GM21717 (cell line): Measurements from ENCODE around the gene ABCA7.

Experiments used
- ATAC-seq: cut with Tn5 transposase; IDR thresholded peaks from one replicate; pipeline ENCODE4 v1.9.1; 2021; ENCODE audit warnings: mild to moderate bottlenecking, moderate library complexity; ENCODE audit not compliant: unreplicated experiment

Gene ABCA7

GRCh38 chr19:1039646-1040475, at the start of gene ABCA7:
ABCA7 (plus strand) TSS chr19:1040107; CDS start chr19:1041362, 1,255 bp downstream.
- ATAC-seq: peak; percentile 53

GRCh38 chr19:990119-990571, 49.8 kb upstream of the ABCA7 start:
- no peak for ATAC-seq

GRCh38 chr19:990746-991145, 49.2 kb upstream of the ABCA7 start:
- ATAC-seq: no peak

GRCh38 chr19:991174-991931, 48.6 kb upstream of the ABCA7 start:
- no peak for ATAC-seq

- no peak for ATAC-seq
These were observed 47.8 kb upstream of the ABCA7 start for GRCh38 chr19:991932-992669.

- no peak for ATAC-seq
These were observed 47.2 kb upstream of the ABCA7 start for GRCh38 chr19:992670-993055.

- ATAC-seq: no peak
These were observed 46.5 kb upstream of the ABCA7 start for GRCh38 chr19:993361-993830.

- no peak for ATAC-seq
These were observed 46.0 kb upstream of the ABCA7 start for GRCh38 chr19:993831-994393.

- ATAC-seq: no peak
These were observed 45.4 kb upstream of the ABCA7 start for GRCh38 chr19:994516-994915.

- ATAC-seq: no peak
These were observed 44.7 kb upstream of the ABCA7 start for GRCh38 chr19:995051-995827.

- ATAC-seq: no peak
These were observed 43.7 kb upstream of the ABCA7 start for GRCh38 chr19:996051-996838.

- ATAC-seq: no peak
These were observed 41.8 kb upstream of the ABCA7 start for GRCh38 chr19:998064-998463.

- no peak for ATAC-seq
These were observed 40.6 kb upstream of the ABCA7 start for GRCh38 chr19:999379-999719.

- no peak for ATAC-seq
These were observed 39.8 kb upstream of the ABCA7 start, which contains the start of gene GRIN3B for GRCh38 chr19:1000095-1000494. GRIN3B (plus strand) TSS chr19:1000419; CDS start chr19:1000438, 19 bp downstream.

- no peak for ATAC-seq
These were observed 39.0 kb upstream of the ABCA7 start for GRCh38 chr19:1000591-1001537.

GRCh38 chr19:1001538-1002166, 38.3 kb upstream of the ABCA7 start:
- ATAC-seq: no peak

GRCh38 chr19:1002600-1002999, 37.3 kb upstream of the ABCA7 start:
- no peak for ATAC-seq

- no peak for ATAC-seq
These were observed 36.6 kb upstream of the ABCA7 start for GRCh38 chr19:1003283-1003682.
